ENCODE measurements around the gene CCDC152. TPM values are rescaled to one million over a fixed set of nuclear protein-coding genes. Genes with fewer than 3 reads are reported as not detected.

The CCDC152 gene
- total RNA-seq, 1 donor from 2014 or later, result 1.2 TPM

DNA sequence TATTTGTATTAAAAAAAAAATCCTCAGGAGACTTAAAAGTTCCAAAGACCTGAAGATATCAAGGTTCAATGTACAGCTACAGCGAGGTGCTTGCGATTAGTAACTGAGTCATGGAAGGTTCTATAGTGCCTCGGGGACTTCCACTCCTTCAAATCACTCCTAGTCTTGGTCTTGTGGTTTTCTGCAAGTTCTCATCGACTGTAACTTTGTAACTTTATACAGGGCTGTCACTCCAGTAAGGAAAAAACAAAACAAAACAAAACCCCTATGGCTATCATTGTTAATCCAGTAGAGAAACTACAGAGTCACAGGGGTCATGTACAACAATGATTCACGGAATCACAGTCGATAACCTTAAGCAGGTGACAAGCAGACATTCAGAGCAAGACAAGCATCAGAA, 94.9 kb downstream of the CCDC152 start:
- Histone ChIP-seq H3K9me3 (ENCODE audit: insufficient read depth, low read depth, low read length) (no peaks in the 10 kb centered on the region), H3K27ac (ENCODE audit: low read depth, low read length) (no peak overlapping the region), H3K4me2 (ENCODE audit: low read length) (no peak overlapping the region), H3K4me1 (ENCODE audit: insufficient read depth, low read length) (no peaks in the 10 kb centered on the region), H4K20me1 (ENCODE audit: insufficient read depth, low read length) (no peaks in the 10 kb centered on the region), H3K27me3 (ENCODE audit: insufficient read depth, low read length) (no peaks in the 10 kb centered on the region), H3K9ac (ENCODE audit: low read length) (no peak overlapping the region), H3K79me2 (ENCODE audit: insufficient read depth, low read length) (no peaks in the 10 kb centered on the region), H3K4me3 (ENCODE audit: insufficient read depth, low read depth, low read length) (no peak overlapping the region), H2AFZ (ENCODE audit: low read depth, low read length) (no peak overlapping the region), H3K36me3 (ENCODE audit: insufficient read depth, low read length) (no peaks in the 10 kb centered on the region)
- Mint-ChIP-seq H3K36me3 (ENCODE audit: low read depth, unreplicated experiment) (no peaks in the 10 kb centered on the region), H3K9me3 (ENCODE audit: unreplicated experiment) (no peaks in the 10 kb centered on the region), H3K4me1 (ENCODE audit: low read depth, unreplicated experiment) (no peaks in the 10 kb centered on the region), H3K27me3 (ENCODE audit: low read depth, unreplicated experiment) (no peaks in the 10 kb centered on the region), H3K4me3 (ENCODE audit: unreplicated experiment) (no peak overlapping the region), H3K27ac (ENCODE audit: unreplicated experiment) (no peak overlapping the region)
- TF ChIP-seq, protein P1, sequence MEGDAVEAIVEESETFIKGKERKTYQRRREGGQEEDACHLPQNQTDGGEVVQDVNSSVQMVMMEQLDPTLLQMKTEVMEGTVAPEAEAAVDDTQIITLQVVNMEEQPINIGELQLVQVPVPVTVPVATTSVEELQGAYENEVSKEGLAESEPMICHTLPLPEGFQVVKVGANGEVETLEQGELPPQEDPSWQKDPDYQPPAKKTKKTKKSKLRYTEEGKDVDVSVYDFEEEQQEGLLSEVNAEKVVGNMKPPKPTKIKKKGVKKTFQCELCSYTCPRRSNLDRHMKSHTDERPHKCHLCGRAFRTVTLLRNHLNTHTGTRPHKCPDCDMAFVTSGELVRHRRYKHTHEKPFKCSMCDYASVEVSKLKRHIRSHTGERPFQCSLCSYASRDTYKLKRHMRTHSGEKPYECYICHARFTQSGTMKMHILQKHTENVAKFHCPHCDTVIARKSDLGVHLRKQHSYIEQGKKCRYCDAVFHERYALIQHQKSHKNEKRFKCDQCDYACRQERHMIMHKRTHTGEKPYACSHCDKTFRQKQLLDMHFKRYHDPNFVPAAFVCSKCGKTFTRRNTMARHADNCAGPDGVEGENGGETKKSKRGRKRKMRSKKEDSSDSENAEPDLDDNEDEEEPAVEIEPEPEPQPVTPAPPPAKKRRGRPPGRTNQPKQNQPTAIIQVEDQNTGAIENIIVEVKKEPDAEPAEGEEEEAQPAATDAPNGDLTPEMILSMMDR (IDR thresholded peaks at IDR 0.05; ENCODE audit: insufficient read depth, low read depth, low read length), result no peak
- no peak for TF ChIP-seq EZH2 (IDR thresholded peaks at IDR 0.05; ENCODE audit: insufficient read depth, low read length)
- FAIRE-seq, result no peak
- DNase-seq (ENCODE audit: low read depth), result no peak

Other genes starting within 250 kb of the CCDC152 start
- gene SELENOP, start 55.1 kb downstream of the CCDC152 start, total RNA-seq, result 11.4 and 11.6 TPM in 2 replicates

Data from astrocyte (in vitro differentiated cells and primary cell).